NCI-H1694 (cell line): Measurements from ENCODE around the gene COL9A3.

Experiments used
- DNase-seq: peaks from one replicate; lab custom pipeline; 2025; lab: John Stamatoyannopoulos, UW

Gene COL9A3

GRCh38 chr20:62823688-62824475 is 7.0 kb downstream of the COL9A3 start:
- DNase-seq: no peak

DNA sequence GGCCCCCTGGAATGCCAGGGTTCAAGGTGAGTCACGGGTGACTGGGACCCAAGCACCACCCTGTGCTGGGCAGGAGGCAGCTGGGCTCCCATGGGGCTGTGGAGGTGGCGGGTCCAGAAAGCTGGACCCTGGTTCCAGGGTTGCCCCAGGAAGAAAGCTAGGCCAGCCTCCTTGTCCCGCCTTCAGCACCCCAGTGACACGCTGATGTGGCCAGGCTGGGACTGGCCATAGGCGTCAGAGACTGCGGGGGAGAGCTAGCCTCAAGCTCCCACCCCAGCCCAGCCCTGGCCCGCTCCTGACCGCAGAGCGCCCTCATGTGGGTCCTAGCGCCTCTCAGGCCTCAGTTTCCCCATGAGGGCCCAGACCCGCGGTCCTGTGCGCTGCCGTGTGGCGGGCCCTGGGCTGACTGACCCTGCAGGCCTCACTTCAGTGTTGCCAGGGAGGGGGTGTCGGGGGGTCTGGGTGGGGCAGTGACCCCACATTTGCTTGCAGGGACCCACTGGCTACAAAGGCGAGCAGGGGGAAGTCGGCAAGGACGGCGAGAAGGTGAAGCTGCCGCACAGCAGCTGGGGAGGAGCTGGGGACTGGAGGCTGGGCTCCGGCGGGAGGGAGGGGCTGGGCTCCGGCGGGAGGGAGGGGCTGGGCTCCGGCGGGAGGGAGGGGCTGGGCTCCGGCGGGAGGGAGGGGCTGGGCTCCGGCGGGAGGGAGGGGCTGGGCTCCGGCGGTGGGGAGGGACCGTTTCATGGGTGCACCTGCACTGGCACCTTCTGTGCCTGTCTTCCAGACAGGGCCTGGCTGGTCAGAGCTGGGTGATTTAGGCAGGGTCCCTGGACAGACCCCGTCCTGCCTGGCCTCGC is 7.9 kb downstream of the COL9A3 start:
- peak; percentile 11 for DNase-seq

- no peak for DNase-seq
Measured at GRCh38 chr20:62825333-62825985, 8.6 kb downstream of the COL9A3 start.

GRCh38 chr20:62825986-62826645 is 9.3 kb downstream of the COL9A3 start:
- DNase-seq: no peak

GRCh38 chr20:62826646-62827310 is 9.9 kb downstream of the COL9A3 start:
- DNase-seq: no peak

GRCh38 chr20:62827311-62828038 is 10.6 kb downstream of the COL9A3 start:
- no peak for DNase-seq

GRCh38 chr20:62828051-62828450 is 11.2 kb downstream of the COL9A3 start:
- DNase-seq: no peak

DNA sequence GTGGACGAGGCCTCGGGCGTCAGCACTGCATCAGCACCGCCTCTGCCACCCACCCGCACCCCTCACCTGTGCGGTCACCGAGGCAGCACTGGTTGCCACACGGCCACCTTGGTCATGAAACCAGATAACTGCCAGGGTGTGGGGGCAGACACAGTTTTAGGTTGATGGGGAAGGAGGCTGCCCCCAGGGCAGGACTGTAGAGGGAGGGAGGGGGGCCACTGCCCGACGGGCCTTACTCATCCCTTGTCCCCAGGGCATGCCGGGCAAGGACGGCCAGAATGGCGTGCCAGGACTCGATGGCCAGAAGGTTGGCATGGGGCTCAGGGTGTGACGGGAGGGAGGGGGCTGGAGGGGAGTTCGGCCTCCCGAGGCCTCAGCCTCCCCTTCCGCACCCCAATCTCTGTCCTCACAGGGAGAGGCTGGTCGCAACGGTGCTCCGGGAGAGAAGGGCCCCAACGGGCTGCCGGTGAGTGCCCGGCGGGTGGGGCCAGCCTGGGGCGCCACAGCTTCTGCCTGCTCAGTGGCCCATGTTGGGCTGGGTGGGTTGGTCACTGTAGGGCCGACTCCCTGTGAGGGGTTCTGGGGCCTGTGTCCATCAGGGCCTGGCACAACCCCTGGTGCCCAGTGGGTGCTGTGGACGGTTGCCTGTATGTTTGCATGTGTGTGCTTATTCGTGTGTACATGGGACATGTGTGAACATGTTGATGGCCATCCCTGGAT is 11.8 kb downstream of the COL9A3 start:
- DNase-seq: no peak

GRCh38 chr20:62829231-62830230 is 12.7 kb downstream of the COL9A3 start:
- DNase-seq: no peak

- no peak for DNase-seq
Measured at GRCh38 chr20:62830251-62830650, 13.4 kb downstream of the COL9A3 start.

DNA sequence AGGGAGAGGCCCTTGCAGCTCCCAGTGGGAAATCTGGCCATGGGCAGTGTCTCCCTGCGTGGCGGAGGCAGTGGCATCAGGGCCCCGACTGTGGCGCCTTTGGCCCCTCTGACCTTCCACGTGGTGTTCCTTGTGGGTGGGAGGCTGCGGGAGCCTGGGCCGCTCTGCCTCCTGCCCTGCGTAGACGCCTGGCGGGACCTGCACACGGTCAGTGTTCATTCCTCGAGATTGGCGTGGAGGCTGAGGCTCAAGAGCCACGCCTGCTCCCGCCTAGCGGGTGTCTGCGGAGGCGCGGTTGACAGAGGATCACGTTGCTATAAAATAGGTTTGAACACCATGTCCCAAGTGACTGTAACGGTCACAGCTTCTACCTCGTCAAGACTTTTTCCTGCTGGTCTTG is 14.0 kb downstream of the COL9A3 start:
- DNase-seq: no peak

- DNase-seq: no peak
Measured at GRCh38 chr20:62831361-62831788, 14.5 kb downstream of the COL9A3 start.

GRCh38 chr20:62831854-62832211 is 15.0 kb downstream of the COL9A3 start:
- DNase-seq: no peak

GRCh38 chr20:62832212-62832922 is 15.5 kb downstream of the COL9A3 start:
- DNase-seq: peak; percentile 92

DNA sequence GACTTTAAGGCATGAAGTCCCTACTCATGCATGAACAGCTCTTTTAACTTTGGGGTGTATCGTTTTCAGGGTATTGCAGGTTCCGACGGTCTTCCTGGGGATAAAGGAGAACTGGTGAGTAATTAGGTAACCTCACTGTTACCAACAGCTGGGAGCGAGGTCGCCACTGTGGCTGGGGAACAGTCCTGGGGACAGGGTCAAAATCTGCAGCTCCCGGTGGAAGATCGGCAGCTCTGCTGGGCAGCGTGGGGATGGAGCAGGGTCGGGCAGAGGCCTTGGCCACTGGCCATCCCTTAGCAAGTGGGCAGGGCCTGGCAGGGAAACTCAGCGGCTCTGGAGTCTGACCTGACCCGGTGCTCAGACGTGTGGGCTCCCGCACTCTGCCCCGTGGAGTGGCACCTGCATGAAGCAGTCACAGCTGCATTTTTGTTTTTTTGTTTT is 16.1 kb downstream of the COL9A3 start:
- no peak for DNase-seq

DNA sequence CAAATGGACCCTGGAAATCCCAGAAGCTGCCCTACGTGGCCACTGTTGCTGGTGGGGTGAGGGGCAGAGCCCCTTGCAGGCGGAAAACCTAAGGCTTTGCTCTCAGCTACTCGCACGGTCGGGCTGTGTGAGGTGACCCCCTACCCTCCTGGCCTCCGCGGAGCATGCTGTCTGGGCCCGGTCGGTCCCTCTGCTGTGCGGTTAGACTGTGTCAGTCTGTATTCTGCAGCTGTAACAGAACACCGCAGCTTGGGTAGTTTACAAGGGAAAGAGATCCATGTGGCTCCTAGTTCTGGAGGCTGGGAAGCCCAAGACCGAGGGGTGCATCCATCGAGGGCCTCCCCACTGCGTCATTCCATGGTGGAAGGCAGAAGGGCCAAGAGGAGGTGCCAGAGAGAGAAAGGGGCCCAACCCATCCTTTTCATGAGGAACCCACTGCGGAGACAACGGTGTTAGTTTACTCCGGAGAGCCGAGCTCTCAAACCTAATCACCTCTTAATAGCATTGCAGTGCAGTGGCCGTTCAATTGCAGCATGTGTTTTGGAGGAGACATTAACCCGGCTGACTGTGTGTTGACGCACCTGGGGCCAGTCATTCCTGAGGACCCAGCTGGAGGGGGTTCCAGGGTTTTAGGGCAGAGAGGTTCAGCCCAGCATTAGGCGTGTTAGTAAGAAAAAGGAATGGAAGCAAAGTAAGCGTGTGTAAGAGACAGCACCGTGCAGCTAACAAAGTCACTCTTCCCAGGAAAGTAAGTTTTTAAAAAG is 18.3 kb downstream of the COL9A3 start:
- no peak for DNase-seq
